HG03460 (cell line): ENCODE results near the gene EPB41L2.
"Not testable (repeated sequence)": the region's sequence is repeated elsewhere in the genome, so short reads cannot be mapped to it uniquely, and the experiment has no call there.

Experiments used
- ATAC-seq: cut with Tn5 transposase; IDR thresholded peaks from one replicate; pipeline ENCODE4 v1.9.1; 2021; ENCODE audit not compliant: unreplicated experiment

The EPB41L2 gene

GRCh38 chr6:131037194-131037897, 25.7 kb downstream of the EPB41L2 start:
- no peak for ATAC-seq

DNA sequence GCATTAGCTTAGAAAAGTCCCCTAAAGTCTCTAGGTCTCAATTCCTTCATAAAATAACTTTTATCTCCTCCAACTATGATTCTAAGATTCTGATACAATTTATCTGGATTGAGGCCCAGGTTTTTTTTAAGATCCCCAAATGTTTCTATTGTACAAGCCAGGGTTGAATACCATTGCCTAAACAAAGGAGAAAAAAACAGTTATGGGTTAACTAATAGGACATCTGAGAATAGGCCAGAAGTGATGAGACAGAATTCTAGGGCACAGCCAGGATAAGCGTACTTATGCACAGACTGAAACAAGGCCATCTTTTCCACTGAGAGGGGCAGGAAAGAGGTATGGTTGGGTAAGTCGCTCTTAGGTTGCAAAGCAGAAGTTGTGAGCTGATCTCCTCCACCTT, 26.4 kb downstream of the EPB41L2 start:
- no peak for ATAC-seq

DNA sequence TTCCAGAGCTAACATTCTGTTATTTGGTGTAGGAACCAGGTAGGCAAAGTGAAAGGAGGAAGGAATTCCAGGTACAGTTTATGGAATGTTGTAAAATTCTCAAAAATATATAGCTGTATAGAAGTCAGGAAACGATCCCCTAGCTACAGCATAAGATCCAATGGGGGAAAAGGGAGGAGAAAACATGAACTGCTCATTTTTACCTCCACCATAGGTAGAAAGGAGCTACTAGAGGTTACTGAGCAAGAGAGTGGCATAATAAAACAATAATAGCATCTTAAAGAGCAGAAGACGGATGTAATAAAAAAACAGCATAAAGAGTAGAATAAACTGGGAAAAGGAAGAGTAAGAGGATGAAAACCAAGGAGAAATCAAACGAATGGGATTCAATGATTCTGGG, 26.9 kb downstream of the EPB41L2 start:
- ATAC-seq = no peak

GRCh38 chr6:131035582-131035981, 27.5 kb downstream of the EPB41L2 start:
- no peak for ATAC-seq

DNA sequence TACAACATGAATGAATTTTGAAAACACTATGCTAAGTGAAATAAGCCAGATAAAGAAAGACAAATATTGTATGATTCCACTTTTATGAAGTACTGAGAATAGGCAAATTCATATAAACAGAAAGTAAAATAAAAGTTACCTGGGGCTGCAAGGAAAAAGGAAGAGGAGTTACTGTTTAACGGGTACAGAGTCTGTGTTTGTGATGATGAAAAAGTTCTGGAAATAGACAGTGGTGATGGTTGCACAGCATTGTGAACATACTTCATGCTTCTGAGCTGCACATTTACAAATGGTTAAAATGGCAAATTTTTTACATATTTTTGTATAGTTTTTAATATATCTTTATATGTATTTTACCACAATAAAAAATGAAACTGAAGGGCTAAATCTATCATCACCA, 29.4 kb downstream of the EPB41L2 start:
- ATAC-seq = no peak

DNA sequence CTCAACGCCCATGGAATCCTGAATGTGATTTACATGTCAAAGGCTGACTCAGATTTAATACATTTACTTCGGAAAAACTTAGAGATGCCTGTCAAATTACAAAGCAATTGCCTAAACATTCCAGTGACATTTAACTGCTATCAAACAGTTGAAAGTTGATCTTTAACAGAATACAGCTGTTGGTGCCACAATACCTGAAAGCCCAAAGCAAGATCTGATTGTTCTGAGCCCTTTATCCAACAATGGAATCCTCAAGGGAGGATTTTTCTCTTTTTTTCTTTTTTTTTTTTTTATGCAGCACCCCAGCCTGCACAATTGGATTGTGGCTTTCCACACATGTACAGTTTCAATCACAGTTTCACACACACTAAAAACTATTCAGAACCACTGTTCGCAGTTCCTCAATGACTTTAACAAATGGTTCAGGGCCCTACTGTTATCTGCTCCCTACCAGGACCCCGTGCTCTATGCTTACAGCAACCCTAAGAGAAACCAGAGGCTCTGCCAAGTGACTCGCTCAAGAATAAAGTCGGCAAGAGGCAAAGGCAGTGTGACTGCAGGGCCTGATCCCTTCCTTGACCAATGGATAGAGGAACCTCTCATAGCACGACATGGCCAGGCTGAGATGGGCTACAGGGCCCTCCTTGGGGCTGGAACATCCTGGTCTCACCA, 33.3 kb downstream of the EPB41L2 start:
- peak; percentile 94 for ATAC-seq

- ATAC-seq = no peak
These were observed 35.7 kb downstream of the EPB41L2 start for GRCh38 chr6:131027326-131027725.

GRCh38 chr6:131026243-131026642, 36.8 kb downstream of the EPB41L2 start:
- no peak for ATAC-seq

DNA sequence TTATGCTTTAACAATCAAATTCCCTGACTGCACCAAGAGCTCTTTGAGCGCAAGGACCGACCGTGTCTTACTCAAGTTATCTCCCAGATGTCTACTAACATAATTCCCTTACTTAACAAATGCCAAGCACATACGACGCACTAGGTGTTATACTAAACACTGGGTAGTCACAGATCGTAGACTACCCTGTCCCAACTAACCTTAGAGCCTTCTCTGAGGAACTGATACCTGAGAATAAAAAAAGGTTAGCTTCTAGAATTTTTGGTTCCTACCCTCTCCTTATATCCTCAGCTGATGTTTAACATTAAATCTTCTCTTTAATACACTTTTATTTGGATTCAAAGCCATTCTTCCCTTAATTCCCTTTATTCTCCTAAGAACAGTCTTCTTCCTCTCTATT, 38.5 kb downstream of the EPB41L2 start:
- no peak for ATAC-seq

DNA sequence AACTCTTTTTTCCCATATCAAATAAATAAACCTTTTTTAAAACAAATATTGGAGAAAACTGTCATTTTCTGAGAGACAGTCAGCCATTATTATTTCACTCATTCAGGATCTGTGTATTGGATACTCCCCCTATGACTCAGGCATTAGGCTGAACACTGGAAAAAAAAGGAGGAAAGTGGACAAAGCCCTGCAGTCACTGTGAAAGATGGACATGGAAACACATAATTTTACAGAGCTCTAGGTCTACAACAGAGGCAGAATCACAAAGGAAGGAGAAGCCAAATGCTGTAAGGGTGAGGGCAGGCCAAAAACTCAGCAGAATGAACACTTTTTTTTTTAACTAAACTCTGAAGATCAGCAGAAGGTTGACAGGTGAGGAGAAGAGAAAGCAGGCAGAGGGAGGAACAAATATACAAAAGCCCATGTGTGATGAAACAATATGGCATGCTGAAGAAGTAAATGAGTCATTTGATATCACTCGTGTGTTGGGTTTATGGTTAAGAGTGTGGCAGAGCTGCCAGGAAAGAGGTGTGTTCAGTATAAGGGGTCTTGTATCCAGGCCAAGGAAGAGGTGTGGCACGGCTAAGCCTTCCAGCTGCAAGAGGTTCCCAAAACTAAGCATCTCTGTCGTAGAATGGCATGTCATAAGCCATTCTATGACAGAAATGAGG, 39.1 kb downstream of the EPB41L2 start:
- ATAC-seq = no peak

DNA sequence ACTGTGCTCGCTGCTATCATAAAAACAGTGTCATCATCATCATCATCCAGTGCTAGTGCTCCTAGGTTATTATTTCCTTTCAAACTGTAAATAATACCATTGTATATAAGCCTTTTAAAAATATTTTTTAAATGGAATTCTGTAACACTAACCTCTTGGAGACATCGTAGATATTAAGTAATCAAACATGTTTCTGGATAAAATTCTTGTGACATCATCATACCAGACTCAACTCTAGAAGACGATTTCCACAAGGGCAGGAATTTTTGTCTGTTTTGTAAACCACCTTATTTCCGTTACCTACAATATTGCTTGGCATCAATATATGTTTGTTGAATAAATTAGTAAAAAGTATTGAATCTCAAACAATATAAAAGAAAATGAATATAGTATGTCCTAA, 40.4 kb downstream of the EPB41L2 start:
- no peak for ATAC-seq

- ATAC-seq = no peak
These were observed 45.1 kb downstream of the EPB41L2 start for GRCh38 chr6:131017962-131018361.

DNA sequence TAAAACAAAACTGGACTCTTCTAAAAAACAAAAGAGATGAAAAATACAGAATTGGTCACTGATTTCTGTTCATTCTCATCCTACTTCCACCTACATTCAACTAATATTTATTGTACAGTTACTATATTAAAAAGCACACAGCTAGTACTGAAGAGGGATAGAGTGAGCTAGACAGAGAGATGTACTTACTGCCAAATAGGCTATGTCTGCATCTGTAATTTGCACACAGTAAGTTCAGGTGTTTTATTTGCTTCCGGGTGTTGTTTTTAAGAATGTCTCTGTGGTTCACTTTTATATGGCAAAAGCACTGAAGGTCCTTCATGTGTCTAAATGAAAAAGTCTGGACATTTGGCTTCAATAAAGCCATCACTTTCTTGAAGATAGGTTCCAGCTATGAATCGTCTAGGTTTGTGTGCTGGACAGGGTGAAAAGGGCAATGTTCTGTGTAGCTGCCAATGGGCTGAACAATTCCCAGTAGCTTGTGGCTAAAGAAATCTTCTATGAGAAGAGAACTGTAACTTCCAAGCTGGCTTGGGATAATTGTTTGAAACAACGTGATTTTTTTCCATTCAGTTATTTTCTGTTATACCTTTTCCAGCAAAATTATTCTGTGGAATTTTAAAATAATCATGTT, 47.3 kb downstream of the EPB41L2 start:
- ATAC-seq = no peak

DNA sequence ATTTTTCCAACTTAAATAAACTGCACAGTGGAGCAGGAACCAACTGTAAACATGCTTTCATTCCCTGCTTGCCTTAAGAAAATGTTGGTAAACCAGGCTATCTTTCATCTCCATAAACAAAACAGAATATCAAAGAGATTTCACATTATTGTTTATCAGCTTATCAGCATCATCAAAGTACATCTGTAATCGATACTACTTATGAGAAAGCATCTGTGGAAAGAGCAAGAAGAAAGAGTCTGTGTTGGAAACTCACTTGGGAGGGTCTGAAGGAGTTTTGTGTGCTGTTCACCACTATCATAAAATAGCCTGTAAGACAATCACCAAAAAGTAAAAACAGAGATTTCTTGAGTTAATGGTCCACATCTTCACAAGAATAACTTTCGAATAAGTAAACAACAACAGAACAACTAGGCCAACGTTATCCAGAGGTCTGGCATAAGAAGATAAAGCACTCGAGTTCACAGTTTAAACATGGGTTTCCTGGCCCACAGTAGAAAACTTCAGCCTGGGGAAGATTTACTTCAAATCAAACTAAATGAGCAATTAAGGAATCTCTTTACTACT, 47.9 kb downstream of the EPB41L2 start:
- ATAC-seq = no peak

DNA sequence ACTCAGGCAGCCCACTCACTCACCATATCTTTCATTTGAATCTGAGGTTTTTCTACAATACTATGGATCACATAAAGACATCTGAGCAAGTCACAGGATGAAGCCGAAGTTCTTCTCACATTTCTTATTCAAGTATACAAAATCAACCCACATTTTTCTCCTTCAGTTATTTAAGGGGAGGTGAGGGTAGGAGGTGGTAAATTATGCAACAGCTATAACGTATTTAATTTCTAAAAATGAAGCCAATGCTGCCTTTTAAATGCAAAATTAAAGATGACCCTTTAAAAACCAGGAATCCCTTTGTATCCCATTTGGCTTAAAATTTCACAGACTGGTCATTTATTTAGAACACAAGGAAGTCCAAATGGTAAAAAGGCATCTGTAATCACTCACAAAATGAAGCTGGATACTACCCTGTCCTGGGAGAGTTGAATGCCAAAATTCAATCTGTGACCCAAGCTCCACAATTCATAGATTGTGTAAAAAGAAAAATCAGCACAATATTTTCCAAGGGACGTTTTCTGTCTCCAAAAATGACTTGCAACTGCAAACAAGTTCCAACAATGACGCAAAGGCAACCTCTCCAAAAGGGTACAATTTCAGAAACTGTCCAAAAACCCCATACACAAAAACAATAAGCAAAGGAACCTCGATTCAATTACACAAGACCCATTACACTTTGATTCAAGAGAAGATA, 48.8 kb downstream of the EPB41L2 start:
- no peak for ATAC-seq

DNA sequence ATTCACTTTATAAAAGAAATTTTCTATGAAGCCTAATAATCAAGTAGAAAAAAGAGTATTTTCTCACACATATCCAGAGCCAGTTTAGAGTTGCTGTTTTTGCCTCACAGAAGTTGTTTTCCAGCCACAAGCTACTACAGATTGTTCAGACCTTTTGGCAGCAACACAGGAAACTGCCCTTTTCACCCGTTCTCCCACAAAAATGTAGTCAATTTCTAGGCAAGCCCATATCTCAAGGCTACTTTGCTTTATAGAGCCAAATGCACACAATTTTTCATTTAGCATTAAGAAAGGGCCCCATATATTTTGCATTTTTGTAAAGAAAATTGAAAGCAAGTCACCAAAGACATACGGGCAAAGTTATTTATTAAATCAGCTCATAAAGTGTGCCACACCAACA, 49.5 kb downstream of the EPB41L2 start:
- ATAC-seq = no peak

DNA sequence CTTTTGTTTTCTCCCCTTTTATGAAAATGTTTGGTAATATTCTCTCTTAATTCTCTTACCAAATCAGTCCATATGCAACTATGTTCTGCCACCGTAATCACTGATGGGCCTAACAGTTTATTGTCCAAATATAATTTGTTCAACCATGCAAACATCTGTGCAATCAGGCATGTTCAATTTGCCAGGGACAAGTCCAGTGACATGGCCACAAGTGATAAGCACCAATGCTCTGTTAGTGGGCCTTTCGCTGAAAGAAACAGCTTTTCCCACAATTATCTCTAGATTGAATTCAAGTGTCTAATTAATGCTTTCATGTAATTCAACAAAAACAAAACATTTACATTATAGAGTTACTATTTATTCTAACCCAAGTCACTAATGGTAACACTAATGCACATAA, 53.3 kb downstream of the EPB41L2 start:
- ATAC-seq = no peak

DNA sequence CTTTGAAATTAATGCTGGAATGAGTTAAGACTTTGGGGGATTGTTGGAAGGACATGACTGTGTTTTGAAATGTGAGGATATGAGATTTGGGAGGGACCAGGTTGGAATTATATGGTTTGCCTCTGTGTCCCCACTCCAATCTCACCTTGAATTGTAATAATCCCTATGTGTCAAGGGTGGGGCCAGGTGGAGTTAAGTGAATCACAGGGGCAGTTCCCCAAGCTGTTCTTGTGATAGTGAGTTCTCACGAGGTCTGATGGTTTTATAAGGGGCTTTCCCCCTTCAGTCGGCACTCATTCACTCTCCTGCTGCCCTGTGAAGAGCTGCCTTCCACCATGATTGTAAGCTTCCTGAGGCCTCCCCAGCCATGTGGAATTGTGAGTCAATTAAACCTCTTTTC, 54.1 kb downstream of the EPB41L2 start:
- not testable (repeated sequence) for ATAC-seq

DNA sequence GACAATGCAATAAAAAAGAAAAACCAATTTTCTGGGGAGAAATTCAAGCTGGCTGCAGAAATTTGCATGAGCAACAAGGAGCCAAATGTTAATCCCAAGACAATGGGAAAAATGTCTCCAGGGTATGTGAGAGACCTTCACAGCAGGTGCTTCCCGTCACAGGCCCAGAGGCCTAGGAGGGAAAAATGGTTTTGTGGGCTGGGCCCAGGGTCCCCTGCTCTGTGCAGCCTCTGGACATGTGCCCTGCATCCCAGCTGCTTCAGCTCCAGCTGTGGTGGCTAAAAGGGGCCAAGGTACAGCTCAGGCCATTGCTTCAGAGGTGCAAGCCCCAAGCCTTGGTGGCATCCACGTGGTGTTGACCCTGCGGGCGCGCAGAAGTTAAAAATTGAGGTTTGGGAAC, 55.1 kb downstream of the EPB41L2 start:
- ATAC-seq = not testable (repeated sequence)

DNA sequence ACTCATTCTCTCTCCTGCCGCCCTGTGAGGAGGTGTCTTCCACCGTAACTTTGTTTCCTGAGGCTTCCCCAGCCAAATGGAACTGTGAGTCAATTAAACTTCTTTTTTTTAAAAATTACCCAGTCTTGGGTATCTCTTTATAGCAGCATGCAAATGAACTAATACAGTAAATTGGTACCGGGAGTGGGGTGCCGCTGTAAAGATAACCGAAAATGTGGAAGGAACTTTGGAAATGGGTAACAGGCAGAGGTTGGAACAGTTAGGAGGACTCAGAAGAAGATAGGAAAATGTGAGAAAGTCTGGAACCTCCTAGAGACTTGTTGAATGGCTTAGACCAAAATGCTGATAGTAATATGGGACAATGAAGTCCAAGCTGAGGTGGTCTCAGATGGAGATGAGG, 55.8 kb downstream of the EPB41L2 start:
- no peak for ATAC-seq
